ENCODE measurements around the gene RABGEF1.
"Not testable (repeated sequence)": the region's sequence is repeated elsewhere in the genome, so short reads cannot be mapped to it uniquely, and the experiment has no call there.

Gene RABGEF1

GRCh38 chr7:66741710-66742049 lies 1.1 kb downstream of the RABGEF1 start:
- ATAC-seq (ENCODE audit: insufficient read depth, low read depth), result no peak
- H3K27me3 ChIP-seq (ENCODE audit: insufficient read depth, low read length, poor library complexity), result no peaks in the 10 kb centered on the region
- H3K36me3 ChIP-seq (ENCODE audit: insufficient read depth, low read length), result peaks cover 7% of the 10 kb centered on the region; the same call in 1 of the 2 replicates
- peak overlapping the region; percentile 73 to 88; a peak in 3 of 4 replicates for H3K4me3 ChIP-seq (ENCODE audit: low read depth in 1 of 2, low read length in 2 of 2)
- H4K20me1 ChIP-seq (ENCODE audit: insufficient read depth, low read length), result peaks cover 19% of the 10 kb centered on the region; the same call in 1 of the 2 replicates
- peak overlapping the region; percentile 80 for H3K4me2 ChIP-seq (ENCODE audit: insufficient read depth, low read length)
- H3K9me3 ChIP-seq (ENCODE audit: insufficient read depth, low read length, severe bottlenecking), result no peaks in the 10 kb centered on the region
- peaks cover 34% of the 10 kb centered on the region for H3K4me1 ChIP-seq (ENCODE audit: insufficient read depth, low read length)
- H3K79me2 ChIP-seq (ENCODE audit: insufficient read depth, low read length), result peaks cover 76% of the 10 kb centered on the region
- DNase-seq, result no peak
- H3K9ac ChIP-seq (ENCODE audit: low read depth, low read length), result peak overlapping the region; percentile 69
- peak overlapping the region; percentile 86 for H3K27ac ChIP-seq (ENCODE audit: low read length)
- TF ChIP-seq EZH2 (IDR thresholded peaks at IDR 0.05; ENCODE audit: borderline replicate concordance, low read depth, low read length, severe bottlenecking) (no peak), CTCF (IDR thresholded peaks at IDR 0.05; ENCODE audit: borderline replicate concordance, extremely low read depth, low read length, poor library complexity, severe bottlenecking) (no peak)
- no peak overlapping the region; the same call in 1 of the 2 replicates for H2AFZ ChIP-seq (ENCODE audit: low read depth, low read length)

DNA sequence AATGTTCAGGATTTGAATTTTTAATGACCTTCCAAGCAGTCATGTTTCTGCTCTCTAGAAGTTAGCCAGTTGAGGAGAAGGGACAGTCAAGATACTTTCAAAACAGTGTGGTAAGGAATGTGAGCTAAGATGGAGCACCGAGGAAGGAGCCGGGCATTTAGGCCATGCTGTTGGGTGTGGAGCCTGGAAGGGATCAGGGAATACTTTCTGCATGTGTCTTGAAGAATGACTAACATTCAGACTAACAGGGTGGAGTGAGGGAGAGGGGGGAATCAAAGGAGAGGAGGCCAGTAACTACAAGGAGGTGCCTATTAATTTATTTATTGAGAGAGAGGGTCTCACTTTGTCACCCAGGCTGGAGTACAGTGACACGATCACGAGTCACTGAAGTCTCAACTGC lies 1.8 kb downstream of the RABGEF1 start:
- ATAC-seq (ENCODE audit: insufficient read depth, low read depth); H2AFZ ChIP-seq (ENCODE audit: low read depth, low read length); H3K9ac ChIP-seq (ENCODE audit: low read depth, low read length); H3K27me3 ChIP-seq (ENCODE audit: insufficient read depth, low read length, poor library complexity); H3K4me3 ChIP-seq (ENCODE audit: low read depth in 1 of 2, low read length in 2 of 2); H3K27ac ChIP-seq (ENCODE audit: low read length); H3K36me3 ChIP-seq (ENCODE audit: insufficient read depth, low read length); DNase-seq; H3K9me3 ChIP-seq (ENCODE audit: insufficient read depth, low read length, severe bottlenecking): not testable (repeated sequence)
- Histone ChIP-seq H3K4me1 (ENCODE audit: insufficient read depth, low read length) (peaks cover 34% of the 10 kb centered on the region), H3K79me2 (ENCODE audit: insufficient read depth, low read length) (peaks cover 82% of the 10 kb centered on the region), H4K20me1 (ENCODE audit: insufficient read depth, low read length) (peaks cover 21% of the 10 kb centered on the region; the same call in 1 of the 2 replicates), H3K4me2 (ENCODE audit: insufficient read depth, low read length) (peak overlapping the region; percentile 80; the same call in 1 of the 2 replicates)

DNA sequence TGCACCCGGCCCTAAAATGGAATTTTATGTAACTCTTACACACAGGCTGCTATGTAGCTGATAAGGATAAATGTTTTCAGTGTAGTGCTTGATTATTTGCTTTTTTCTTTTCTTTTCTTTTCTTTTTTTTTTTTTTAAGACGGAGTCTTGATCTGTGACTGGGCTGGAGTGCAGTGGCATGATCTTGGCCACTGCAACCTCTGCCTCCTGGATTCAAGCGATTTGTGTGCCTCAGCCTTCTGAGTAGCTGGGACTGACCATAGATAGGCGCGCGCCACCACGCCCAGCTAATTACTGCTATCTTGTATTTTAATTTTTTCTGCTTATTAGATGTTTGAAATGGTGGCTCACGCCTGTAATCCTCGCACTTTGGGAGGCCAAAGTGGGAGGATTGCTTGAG lies 3.4 kb downstream of the RABGEF1 start:
- Histone ChIP-seq H3K4me2 (ENCODE audit: insufficient read depth, low read length) (no peak overlapping the region), H3K4me1 (ENCODE audit: insufficient read depth, low read length) (peaks cover 26% of the 10 kb centered on the region), H3K27ac (ENCODE audit: low read length) (no peak overlapping the region), H3K36me3 (ENCODE audit: insufficient read depth, low read length) (peaks cover 7% of the 10 kb centered on the region; the same call in 1 of the 2 replicates), H3K79me2 (ENCODE audit: insufficient read depth, low read length) (peaks cover 93% of the 10 kb centered on the region), H3K27me3 (ENCODE audit: insufficient read depth, low read length, poor library complexity) (no peaks in the 10 kb centered on the region), H3K9ac (ENCODE audit: low read depth, low read length) (no peak overlapping the region), H3K4me3 (ENCODE audit: low read depth in 1 of 2, low read length in 2 of 2) (no peak overlapping the region), H2AFZ (ENCODE audit: low read depth, low read length) (no peak overlapping the region), H4K20me1 (ENCODE audit: insufficient read depth, low read length) (peaks cover 28% of the 10 kb centered on the region; the same call in 1 of the 2 replicates), H3K9me3 (ENCODE audit: insufficient read depth, low read length, severe bottlenecking) (no peaks in the 10 kb centered on the region)
- DNase-seq, result no peak
- ATAC-seq (ENCODE audit: insufficient read depth, low read depth), result no peak
- TF ChIP-seq EZH2 (IDR thresholded peaks at IDR 0.05; ENCODE audit: borderline replicate concordance, low read depth, low read length, severe bottlenecking), result no peak
- no peak for TF ChIP-seq CTCF (IDR thresholded peaks at IDR 0.05; ENCODE audit: borderline replicate concordance, extremely low read depth, low read length, poor library complexity, severe bottlenecking)

- H3K4me1 ChIP-seq (ENCODE audit: insufficient read depth, low read length), result peaks cover 5% of the 10 kb centered on the region
These were observed 6.9 kb downstream of the RABGEF1 start for GRCh38 chr7:66747385-66747784.

More at GRCh38 chr7:66747385-66747784, 6.9 kb downstream of the RABGEF1 start:
- H3K4me2 ChIP-seq (ENCODE audit: insufficient read depth, low read length), result no peak overlapping the region
- no peaks in the 10 kb centered on the region for H3K9me3 ChIP-seq (ENCODE audit: insufficient read depth, low read length, severe bottlenecking)
- no peaks in the 10 kb centered on the region for H3K36me3 ChIP-seq (ENCODE audit: insufficient read depth, low read length)
- TF ChIP-seq CTCF (IDR thresholded peaks at IDR 0.05; ENCODE audit: borderline replicate concordance, extremely low read depth, low read length, poor library complexity, severe bottlenecking), result no peak
- TF ChIP-seq EZH2 (IDR thresholded peaks at IDR 0.05; ENCODE audit: borderline replicate concordance, low read depth, low read length, severe bottlenecking), result no peak
- H3K79me2 ChIP-seq (ENCODE audit: insufficient read depth, low read length), result peaks cover 91% of the 10 kb centered on the region
- no peaks in the 10 kb centered on the region for H3K27me3 ChIP-seq (ENCODE audit: insufficient read depth, low read length, poor library complexity)
- H3K4me3 ChIP-seq (ENCODE audit: low read depth in 1 of 2, low read length in 2 of 2), result no peak overlapping the region
- no peak overlapping the region for H2AFZ ChIP-seq (ENCODE audit: low read depth, low read length)
- H3K27ac ChIP-seq (ENCODE audit: low read length), result no peak overlapping the region
- no peak overlapping the region for H3K9ac ChIP-seq (ENCODE audit: low read depth, low read length)
- H4K20me1 ChIP-seq (ENCODE audit: insufficient read depth, low read length), result peaks cover 40% of the 10 kb centered on the region; the same call in 1 of the 2 replicates
- ATAC-seq (ENCODE audit: insufficient read depth, low read depth) (no peak), DNase-seq (no peak)
